H1 (cell line): ENCODE results near the gene CGREF1. TPM values are rescaled to one million over a fixed set of nuclear protein-coding genes. Genes with fewer than 3 reads are reported as not detected.

Experiments
- CHD7 ChIP-seq: fragments of 300-600 bp; sonication (generic); IDR thresholded peaks from 2 replicates; pipeline ENCODE4 v1.7.1; 2012; ENCODE audit warnings: low read length, moderate library complexity, mild to moderate bottlenecking, inconsistent platforms; ENCODE audit not compliant: insufficient replicate concordance
- E2F6 ChIP-seq: IDR thresholded peaks from 2 replicates; pipeline ENCODE4 v1.6.1; 2012; ENCODE audit warnings: inconsistent platforms
- NRF1 ChIP-seq: IDR thresholded peaks from 2 replicates; pipeline ENCODE4 v1.6.1; 2011; ENCODE audit warnings: mild to moderate bottlenecking, low read depth, low read length, improper control_type of control experiment
- POU5F1 ChIP-seq: IDR thresholded peaks from 2 replicates; pipeline ENCODE4 v1.6.1; 2011; ENCODE audit warnings: low read depth, mild to moderate bottlenecking, low read length, moderate library complexity
- SUZ12 ChIP-seq: fragments of 200-600 bp; sonication (generic); IDR thresholded peaks from 2 replicates; pipeline ENCODE4 v1.6.1; 2012; ENCODE audit warnings: mild to moderate bottlenecking, inconsistent platforms, low read length, moderate library complexity, mixed read lengths
- USF2 ChIP-seq: IDR thresholded peaks from 2 replicates; pipeline ENCODE4 v1.6.1; 2011; ENCODE audit warnings: low read length, improper control_type of control experiment
- polyA plus RNA-seq, 7 experiments: library from polyadenylated mRNA; depleted of rRNA in 3 of 7; stranded (reverse) in 5 of 7; unstranded in 2 of 7; fragments of >200 nt in 5 of 7; fragments of 200-250 nt in 2 of 7; gene quantifications; 1 replicate in 5 of 7; 2 replicates in 1 of 7; 4 replicates in 1 of 7; pipeline versions ENCODE4 v1.2.1 to v1.2.3, GENCODE V29; 2011 to 2013; ENCODE audit warnings: missing spikeins in 2 of 7, mixed read lengths in 2 of 7
- total RNA-seq: library from RNA; stranded (reverse); fragmentation: NEBNext Ultra II Directional; extraction: Animal tissue kit (Norgen Biotek cat#: 25700); gene quantifications from 2 replicates; pipeline ENCODE4 v1.2.1, GENCODE V29; 2021

CGREF1 gene
- total and polyA plus RNA-seq, 2 of the 8 experiments (the other 6 are each of a cell fraction or from before 2014, with no cell fraction given), result 2.5 to 3.4 TPM

GRCh38 chr2:27082773-27083409 is 36.0 kb downstream of the CGREF1 start (continued):
- TF ChIP-seq CHD7, result no peak
- no peak for TF ChIP-seq E2F6
- TF ChIP-seq USF2, result no peak
- TF ChIP-seq NRF1, result no peak
- TF ChIP-seq SUZ12, result no peak
- TF ChIP-seq POU5F1, result no peak
